Fibroblast of skin of left quadriceps (primary cell): ENCODE measurements around the gene OR2T27.
"Not testable (repeated sequence)": the region's sequence is repeated elsewhere in the genome, so short reads cannot be mapped to it uniquely, and the experiment has no call there.

Source experiments
- DNase-seq, 2 experiments: peaks; one replicate each; pipeline ENCODE4 v3.0.0-alpha.2; 2013; ENCODE audit warnings: low read depth in 2 of 2

Gene OR2T27

DNA sequence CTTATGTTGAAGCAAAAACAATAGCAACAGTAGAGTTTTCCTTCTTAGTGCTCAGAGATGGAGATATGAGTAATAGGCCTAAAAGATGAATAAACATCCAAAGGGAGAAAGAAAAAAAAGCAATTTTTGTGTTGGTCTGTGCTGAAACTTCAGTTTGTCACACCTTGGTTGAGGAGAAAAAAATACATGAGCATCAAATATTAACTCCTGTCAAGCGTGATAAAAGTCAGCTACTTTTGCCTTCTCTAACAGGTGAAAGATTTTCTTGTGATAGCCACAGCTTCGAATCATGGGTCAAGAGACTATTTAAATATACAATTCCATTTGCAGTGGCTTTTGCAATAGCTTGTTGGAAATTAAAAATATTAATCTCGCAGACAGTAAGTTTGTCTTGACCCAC is 14.4 kb downstream of the OR2T27 start:
- DNase-seq: not testable (repeated sequence)

DNA sequence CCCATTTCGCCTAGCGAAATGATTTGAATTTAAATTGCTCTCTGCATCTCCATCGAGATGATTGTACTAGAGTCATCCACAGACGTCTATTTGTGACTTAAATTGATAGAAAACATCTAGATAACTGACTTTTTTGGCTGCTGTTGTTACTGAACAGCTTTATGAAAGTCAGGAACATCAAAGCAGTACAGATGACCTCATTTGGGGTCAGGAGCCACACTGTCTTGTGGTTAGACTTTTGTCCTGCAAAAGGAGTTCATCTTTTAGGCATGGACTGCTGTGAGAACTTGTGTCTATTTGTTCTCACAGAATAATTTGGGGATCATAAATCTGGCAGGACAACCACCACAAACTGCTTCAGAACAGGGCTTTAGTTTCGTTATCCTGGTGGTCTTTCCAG is 15.7 kb downstream of the OR2T27 start:
- DNase-seq: not testable (repeated sequence)

DNA sequence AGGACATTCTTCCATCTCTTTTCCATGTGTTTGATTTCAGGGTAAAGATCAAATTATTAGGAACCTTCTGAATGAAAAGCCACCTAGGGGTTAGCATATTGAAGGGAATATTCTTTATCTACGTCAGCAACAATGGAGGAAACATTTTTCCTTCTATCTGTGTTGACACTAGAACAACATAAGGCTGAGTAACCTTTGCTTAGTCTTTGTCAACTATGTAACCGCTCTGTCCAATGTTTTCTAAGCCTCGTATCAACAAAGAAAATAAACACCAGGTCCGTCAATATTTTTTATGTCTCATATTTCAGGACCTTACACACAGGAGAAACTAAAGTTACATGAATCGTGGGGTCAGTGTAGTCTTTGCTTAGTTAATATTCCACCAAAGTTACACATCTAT is 18.7 kb downstream of the OR2T27 start:
- DNase-seq: not testable (repeated sequence)

DNA sequence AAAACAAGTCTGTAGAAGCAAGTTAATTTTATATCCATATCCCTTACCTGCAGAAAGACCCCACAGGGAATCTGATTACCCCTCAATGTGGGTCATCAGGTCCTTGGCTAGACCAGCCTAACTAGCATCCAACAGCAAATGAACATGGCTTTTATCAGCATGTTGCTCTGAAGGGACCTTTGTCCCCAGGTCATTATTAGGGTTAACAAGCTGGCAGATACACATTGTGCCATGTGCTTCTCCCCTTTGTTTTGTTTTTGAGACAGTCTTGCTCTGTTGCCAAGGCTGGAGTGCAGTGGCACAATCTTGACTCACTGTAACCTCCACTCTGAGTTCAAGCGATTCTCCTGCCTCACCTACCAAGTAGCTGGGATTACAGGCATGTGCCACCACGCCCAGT is 20.3 kb downstream of the OR2T27 start, which contains the start of gene OR2T11:
TSS of gene OR2T11 (minus strand) at position 101 of the 400 bp plus-strand sequence. CDS start 7,963 bp downstream, outside the sequence.
- not testable (repeated sequence) for DNase-seq

DNA sequence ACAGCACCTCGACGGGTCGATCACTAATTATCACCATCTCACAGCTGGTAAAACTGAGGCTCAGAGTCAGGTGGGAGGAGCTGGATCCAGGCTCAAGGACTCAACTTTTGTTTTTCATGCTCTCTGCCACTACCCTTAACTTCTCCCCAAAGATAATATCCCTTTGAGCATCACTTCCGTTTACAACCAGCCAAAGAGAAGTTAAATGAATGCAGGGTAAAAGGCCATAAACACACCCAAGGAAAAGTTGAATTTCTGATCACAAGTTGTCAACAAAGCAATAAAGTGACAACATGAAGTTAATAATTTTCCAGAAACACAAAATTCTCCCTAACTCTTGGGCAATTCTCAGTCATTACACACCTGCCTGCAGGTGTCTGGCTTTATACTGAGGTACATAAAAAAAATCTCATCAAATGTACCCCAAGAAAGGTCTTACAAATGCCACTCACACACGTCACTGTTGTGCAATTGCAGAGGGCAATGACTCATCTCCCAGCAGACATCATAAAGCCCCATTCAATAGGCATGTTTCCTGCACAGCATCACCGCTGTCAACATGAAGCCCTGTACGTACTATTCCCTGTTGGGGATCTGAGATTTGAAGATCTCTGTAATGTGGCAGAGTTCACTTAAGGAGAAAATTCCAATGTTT is 23.8 kb downstream of the OR2T27 start:
- no peak for DNase-seq

DNA sequence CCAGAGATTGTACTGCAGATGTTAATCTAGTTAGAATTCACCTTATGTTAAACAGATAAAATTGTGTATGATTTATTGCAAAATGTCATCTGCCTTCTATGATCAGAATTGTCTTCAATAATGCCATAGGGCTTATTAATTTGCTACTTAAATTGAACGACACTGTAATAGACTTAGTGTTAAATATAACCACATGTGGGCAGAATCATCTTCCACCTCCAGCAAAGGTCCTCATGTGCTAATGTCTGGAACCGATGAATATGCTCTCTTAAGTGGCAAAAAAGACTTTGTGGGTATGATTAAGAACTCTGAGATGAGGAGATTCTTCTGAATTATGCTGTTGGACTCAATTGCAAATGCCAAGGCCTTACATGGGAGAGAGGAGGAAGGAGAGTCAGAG is 24.8 kb downstream of the OR2T27 start:
- no peak for DNase-seq

DNA sequence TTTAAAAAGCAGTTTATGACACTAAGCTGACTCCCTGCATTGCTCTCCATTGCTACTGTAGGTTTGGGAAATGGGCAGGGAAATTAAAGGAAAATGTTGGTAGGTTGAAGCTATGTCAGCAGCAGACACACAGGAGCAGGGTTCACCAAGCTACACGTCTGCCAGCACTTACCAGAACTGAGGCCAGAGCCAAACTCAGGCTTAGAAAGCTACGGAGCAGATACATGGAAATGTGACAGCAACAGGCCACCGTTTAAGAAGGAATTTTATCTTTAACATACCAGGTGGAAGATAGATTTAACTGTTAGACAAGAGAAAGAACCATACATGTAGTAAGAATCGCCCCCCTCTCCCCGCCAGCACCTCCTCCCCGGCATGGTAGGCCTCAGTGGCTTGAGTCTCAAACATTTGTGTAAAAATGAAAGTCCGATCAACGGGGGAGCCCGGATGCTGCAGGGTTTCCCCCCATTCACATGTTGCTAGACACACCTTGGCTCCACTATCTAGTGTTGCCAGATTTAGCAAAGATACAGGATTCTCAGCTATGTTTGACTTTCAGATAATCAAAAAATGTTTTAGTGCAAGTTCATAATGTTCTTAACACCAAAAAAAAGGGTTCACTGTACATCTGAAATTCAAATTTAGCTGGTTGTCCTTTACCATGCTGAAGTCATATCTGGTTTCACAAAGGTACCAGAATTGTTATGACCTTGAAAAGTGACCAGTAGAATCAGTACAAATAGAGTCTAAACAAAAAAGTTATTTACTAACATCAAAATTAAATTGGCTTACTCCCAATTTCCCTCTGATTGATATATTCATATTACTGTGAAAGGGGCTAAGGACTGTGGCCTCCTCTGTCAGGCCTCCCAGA is 27.1 kb downstream of the OR2T27 start:
- DNase-seq: no peak

DNA sequence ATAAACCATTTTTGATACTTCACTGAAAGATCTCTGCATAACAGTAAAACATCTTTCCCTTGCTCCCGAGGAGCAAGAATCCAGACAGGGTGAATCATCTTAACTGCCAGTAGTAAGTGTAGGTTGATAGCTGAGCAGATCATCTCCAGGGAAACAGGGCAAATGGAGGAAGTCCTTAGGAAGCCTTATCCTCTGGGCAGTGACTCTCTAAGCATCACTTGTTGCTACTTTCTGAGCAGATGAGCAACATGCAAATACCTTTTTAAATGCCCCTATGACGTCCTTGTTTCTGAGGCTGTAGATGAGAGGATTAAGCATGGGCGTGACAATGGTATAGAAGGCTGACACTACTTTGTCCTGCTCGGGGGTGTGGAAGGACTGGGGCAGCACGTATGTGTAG is 29.4 kb downstream of the OR2T27 start:
- no peak for DNase-seq

DNA sequence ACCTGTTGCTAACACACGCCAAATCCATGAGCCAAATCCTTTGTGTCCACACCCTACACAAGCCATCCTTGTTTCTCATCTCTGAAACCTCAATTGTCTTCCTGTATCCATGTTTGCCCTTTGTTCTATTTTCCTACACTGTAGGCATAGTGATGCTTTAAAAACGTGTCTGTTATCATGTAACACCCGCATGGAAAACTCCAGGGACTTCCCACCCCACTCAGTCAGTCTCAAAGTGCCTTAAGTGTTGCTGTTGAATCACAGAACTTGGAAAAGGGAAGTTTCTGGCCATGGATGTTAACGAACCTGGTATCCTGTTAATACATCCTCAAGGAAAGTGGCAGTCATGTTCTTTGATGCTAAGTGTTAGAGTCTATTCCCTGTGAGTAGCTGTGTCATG is 30.2 kb downstream of the OR2T27 start:
- no peak for DNase-seq

DNA sequence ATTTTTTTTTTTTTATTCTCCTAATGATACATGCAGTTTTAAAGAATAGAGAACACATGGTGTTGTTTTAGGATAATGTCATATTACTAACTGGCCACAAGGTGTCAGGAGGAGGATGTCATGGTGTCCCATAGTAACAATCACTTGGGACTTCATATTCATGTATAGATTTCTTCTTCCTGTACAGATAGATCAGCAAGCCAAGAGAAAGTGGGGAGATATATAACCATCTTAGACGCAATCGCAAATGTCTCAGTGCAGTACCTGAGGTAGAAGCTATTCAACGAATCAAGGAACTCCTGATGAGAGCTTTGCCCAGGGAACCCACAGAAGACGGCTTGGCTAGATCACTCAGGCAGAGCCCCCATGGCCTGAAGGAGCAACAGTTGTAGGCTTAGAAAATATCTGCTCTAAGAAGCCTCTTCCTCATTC is 32.7 kb downstream of the OR2T27 start:
- no peak for DNase-seq

DNA sequence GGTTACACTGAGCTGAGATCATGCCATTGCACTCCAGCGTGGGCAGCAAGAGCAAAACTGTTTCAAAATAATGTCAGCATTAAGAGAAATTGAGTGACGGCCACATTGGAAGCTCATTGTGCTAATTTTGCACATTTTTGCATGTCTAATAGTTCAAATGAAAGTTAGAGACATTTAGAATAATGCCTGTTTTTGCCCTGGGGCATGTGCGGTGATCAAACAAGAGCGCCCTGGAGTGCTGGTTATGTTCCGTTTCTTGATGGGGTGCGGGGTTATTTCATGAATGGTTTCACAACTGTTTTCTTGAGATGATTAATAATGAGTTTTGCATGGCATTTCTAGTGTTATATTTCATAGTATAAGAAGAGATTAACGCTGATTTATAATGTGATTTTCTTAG is 33.6 kb downstream of the OR2T27 start:
- DNase-seq: no peak

DNA sequence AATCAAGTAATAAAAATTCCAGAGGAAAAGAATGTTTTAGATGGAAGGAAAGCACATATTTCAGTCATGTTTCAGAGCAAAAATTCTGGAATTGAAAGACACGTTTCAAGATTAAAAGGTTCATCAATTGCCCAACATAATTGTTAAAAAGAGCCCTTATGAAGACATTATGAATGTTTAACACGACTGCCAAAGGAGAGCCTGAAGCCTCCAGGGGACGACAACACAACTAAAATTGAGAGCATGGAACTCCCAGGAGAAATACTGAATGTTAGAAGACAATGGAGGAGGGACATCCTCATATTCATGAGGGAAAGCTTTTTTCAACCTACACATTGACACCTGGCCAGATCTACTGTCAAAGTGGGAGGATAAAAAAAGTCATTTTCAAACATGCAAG is 36.5 kb downstream of the OR2T27 start:
- no peak for DNase-seq

DNA sequence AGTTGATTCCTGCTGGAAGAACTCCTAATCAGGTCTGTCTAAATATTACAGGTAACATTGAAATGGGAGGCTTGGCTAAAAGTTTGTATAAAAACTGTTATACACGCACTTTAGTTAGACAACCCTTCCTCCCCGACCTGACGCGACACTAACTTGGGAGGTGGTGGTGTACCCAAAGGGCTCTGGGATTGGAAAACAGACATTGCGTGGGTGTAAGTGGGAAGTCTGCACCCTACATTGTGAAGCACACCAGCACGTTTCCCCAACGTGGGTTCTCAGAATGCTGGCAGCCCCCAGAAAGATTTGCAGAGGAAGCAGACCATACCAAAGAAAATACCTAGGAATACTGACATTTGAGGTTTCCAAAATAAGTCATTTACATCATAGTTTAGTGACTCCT is 37.2 kb downstream of the OR2T27 start:
- no peak for DNase-seq

DNA sequence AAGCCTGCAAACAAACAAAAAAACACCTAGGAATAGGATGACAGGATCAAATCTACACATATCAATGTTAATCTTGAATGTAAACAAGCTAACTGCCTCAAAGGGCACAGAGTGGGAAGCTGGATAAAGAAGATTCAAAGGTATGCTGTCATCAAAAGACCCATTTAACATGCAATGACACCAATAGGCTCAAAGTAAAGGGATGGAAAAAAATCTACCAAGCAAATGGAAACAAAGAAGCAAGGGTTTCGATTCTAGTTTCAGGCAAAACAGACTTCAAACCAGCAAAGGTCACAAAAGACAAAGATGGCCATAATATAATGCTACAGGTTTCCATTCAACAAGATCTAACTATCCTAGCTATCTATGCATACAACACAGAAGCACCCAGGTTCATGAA is 41.6 kb downstream of the OR2T27 start:
- DNase-seq: no peak

DNA sequence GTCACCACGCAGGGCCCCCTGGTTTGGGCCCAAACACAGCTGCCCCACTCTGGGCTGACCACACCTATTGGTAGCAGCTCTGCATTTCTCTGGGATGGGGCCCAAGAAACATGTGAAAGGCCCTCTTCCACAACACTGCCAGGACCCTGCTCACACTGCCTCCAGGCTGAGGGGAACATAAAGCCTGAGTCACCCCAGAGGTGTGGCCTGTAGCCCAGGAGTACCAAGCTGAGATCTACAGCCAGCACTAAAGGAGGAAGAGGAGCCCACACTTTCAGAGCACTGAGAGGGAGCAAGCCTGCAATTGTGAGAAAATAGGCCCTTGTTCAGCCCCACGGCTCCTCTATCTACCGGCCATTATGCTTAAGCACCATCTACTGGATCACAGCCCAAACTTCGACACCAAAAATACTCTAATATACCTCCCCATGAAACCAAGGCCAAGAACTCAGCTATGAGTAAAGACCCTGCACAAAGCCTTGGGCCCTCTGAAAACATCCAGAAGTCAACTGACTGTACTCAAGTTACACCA is 43.4 kb downstream of the OR2T27 start:
- DNase-seq: no peak

DNA sequence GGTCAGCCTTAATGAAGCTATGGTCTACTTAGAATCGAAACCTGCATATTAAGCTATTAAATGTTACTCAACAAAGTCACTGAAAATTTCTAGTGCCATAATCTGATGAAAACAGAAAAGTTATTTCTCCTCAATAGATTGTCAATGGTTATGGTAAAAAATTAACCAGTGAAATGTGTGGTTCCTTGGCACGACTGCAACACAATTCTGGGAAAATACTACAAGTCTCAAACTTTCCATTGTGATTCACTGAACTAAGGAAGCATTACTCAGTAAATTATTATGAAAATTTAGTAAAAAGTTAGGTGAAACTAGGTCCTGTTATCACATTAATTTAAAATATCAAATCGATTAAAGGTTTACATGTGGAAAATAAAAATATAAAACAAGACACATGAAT is 45.0 kb downstream of the OR2T27 start:
- no peak for DNase-seq
